HG02973 (cell line): ENCODE data around the gene TOM1L2.

Experiments used
- ATAC-seq: cut with Tn5 transposase; IDR thresholded peaks from one replicate; pipeline ENCODE4 v1.9.1; 2021; ENCODE audit warnings: moderate library complexity; ENCODE audit not compliant: unreplicated experiment

TOM1L2 gene

GRCh38 chr17:17837966-17838962, 133.9 kb downstream of the TOM1L2 start:
- ATAC-seq, result no peak

DNA sequence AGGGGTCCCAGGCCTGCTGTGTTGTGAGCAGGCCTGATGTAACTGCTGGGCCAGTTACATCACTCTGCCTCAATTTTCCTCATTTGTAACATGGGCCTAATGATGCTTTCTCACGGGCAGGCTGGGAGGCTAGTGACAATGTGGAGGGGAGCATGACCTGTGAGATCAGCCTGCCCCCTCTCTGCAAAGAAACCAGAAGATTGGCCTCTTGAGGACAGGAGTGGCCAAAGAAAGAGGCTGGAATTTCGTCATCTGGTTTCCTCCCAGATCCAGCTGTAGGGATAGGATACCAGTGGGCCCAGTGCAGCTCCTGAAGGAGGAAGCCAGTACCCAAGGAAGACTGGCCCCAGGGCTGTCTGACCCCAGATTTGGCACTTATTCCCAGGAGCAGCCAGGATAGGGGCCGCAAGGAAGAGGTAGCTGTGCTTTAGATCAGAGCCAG, 134.8 kb downstream of the TOM1L2 start:
- no peak for ATAC-seq

- ATAC-seq, result peak; percentile 26
Measured at GRCh38 chr17:17836818-17837379, 135.3 kb downstream of the TOM1L2 start, which contains the start of gene SREBF1. Gene SREBF1 (minus strand): TSS chr17:17836986. CDS start chr17:17836817, 169 bp downstream.

DNA sequence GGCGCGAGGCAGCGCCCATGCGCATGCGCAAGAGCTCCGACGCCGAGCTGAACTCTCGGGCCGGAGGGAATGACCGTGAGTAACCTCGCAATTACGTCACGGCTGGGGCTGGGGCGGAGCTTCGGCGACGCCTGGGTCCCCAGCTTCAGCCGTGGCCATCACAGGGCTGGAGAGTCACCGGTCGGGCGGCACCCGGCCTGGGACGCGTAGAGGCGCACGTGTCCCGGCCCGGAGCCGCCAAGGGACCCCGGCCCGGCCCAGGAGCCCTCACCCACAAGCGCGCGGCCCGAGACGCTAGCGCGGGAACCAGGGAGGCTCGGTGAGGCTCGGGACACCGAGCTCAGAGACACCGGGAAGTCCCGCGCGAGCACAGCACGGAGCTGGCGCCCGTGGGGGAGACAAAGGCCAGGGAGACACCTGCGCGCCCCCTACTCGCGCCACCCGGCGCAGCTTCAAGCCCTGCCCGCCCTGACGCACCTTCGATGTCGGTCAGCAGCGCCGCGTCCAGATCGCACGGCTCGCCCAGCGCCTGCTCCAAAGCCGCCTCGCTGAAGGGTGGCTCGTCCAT, 135.9 kb downstream of the TOM1L2 start:
- peak; percentile 56 for ATAC-seq

DNA sequence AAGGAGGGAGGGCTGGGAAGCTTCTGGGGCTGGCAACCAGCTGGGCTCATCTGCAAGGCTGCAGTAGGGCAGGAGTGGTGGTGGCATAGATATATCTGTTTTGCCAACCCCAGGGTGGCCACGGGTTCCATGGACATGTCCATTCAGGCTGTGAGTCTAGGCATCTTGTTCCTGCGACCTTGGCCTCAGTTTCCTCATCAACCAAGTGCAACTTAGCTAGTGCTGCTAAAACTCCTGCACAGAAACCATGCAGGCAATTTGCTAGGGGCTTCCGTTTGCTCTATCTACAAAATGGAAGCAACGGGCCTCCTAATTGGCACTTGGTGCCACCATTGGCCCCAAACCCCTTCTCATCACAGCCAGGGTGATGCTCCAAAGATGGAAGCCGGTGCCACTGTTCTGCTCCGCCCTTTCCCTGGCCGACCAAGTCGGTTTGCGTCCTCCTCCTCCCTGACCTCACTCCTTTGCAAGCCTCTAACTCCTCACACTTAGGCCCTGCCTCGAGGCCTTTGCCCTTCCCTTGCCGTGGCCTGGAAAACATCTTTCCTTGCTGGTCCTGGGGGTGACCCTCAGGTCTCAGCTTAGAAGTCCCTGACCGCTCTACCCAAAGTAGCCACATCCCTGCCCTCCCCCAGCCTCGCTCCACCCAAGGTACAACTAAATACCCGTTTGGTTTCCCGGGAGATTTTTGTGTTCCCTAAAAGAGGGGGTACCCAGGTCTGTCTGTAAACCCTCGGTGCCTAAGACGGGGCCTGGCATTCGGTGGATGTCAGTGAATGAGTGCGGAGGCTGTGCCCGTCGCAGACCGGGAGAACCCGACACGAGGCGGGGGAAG, 136.6 kb downstream of the TOM1L2 start:
- no peak for ATAC-seq

- ATAC-seq, result no peak
Measured at GRCh38 chr17:17834974-17835373, 137.2 kb downstream of the TOM1L2 start.

DNA sequence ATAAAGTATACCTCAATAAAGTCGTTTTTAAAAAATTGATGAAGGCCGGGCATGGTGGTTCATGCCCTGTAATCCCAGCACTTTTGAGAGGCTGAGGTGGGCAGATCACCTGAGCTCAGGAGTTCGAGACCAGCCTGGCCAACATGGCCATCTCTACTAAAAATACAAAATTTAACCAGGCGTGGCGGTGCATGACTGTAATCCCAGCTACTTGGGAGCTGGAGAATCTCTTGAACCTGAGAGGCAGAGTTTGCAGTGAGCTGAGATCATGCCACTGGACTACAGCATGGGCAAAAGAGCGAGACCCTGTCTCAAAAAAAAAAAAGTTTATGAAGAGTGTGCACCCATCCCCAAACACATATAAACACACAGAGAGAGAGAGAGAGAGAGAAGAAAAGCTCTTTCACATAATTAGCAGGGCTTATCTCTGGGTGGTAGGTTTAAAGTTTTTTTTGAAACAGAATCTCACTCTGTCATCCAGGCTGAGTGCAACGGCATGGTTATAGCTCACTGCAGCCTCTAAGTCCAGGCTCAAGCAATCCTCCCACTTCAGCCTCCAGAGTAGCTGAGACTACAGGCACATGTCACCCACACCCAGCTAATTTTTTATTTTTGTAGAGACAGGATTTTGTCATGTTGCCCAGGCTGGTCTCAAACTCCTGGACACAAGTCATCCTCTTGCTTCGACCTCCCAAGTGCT, 138.4 kb downstream of the TOM1L2 start:
- ATAC-seq, result no peak

GRCh38 chr17:17832032-17832363, 140.2 kb downstream of the TOM1L2 start:
- ATAC-seq, result no peak

DNA sequence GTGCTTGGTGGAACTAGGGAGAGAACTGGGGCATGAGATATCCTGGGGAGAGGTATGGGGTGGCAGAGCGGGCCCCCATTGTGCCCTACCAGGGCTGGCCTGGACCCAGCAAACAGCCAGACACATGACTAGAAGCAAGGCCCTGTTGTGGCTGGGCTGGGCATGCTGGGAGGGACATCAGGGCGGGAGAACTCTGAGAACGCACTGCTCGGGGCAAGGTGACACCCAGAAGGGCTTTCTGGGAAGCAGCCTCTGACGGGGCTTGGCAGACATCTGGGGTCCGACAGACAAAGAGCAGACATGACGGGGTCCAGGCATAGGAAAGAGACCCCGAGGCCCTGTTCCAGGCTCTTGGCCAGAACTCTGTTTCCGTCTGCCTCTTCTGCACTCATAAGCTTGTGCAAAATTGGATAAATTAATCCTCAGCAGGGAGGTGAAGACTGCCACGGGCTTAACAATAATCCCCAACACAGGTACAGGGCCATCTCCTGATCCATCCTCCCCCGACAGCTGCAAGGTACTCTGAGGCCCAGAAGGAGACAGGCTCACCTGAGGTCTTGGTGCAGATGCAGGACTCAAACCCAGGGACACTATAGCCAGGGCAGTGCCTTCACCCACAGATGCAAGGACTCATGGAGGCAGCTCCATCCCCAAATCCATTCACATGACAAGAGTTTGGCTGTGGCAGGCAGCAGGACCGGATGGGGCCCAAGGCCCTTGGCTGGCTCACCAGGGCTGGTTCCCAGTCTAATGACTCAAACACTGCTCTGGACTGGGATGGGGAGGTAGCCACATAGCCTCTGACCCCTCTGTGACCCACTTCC, 140.8 kb downstream of the TOM1L2 start:
- ATAC-seq, result no peak

- ATAC-seq, result no peak
Measured at GRCh38 chr17:17830740-17831207, 141.4 kb downstream of the TOM1L2 start.

DNA sequence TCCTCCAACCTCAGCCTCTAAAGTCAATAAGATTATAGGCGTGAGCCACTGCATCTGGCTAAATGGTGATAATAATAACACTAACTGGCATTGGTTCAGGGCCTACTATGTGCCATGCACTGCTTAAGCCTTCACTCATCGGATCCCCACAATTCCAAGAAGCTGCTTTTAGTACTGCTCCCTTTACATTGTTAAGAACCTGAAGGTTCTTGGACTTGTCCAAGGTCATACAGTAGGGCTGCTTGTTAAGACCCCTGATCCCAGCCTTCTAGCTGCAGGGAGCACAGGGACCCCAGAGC, 142.0 kb downstream of the TOM1L2 start:
- ATAC-seq, result no peak

GRCh38 chr17:17827826-17828621, 144.2 kb downstream of the TOM1L2 start:
- no peak for ATAC-seq

DNA sequence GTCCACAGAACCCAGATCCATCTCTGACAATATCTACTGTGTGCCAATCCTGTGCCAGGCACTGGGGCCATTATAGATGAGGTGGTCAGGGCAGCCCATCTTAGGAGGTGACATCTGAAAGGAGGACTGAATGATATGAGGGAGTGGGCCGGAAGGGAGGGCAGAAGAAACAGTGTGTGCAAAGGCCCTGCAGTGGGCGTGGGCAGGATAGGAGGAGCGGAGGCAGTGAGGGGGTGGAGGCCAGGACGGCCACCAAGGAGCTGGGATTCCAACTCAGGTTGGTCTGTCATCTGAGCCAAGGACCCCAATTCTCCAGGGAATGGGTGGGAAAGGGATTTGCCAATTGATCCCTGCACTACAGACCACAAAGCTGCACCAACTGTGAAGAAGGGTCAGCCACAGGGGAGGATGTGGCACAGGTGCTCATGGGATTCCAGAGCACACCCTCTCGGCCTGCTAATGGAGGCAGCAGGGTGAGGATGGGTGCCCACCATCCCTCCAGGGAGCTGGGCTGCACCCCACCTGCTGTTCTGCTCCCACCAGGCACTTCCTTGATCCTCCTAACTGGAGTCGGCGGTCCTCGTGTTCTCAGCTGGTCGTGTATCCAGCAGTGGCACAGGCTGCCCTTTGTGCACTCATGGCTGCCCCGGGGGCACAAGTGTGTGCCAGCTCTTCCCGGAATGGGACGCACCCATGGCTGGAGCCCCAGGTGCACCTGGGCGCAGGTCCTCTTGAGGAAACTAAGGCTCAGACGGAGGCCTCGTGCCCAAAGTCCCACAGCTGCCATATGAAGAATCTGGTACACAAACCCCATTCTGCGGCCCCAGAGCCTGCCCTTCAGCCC, 145.0 kb downstream of the TOM1L2 start:
- ATAC-seq, result no peak

DNA sequence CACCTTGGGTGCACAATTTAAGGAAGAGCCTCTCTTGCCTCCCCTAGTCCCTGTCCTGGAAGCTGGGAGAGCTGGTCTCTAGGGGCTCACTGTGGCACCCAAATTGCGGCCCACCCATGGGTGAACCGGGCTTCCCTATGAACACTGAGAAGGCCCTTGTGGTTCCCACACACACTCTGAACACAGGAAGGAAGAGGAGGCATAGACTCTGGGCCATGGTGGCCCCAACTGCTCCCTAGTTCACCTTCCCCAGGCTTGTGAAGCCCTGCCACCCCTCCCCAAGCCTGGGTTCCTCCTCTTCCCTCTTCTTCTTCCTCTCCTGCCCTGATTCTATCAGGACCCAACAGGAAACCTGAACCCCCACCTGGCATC, 145.9 kb downstream of the TOM1L2 start:
- ATAC-seq, result no peak

GRCh38 chr17:17824783-17825614, 147.2 kb downstream of the TOM1L2 start:
- no peak for ATAC-seq

- no peak for ATAC-seq
Measured at GRCh38 chr17:17824119-17824782, 147.9 kb downstream of the TOM1L2 start.
